Immature natural killer cell (primary cell): ENCODE results near the gene KRTAP12-2. TPM values are rescaled to one million over a fixed set of nuclear protein-coding genes. Genes with fewer than 3 reads are reported as not detected.
"Not testable (repeated sequence)": the region's sequence is repeated elsewhere in the genome, so short reads cannot be mapped to it uniquely, and the experiment has no call there.

Experiments
- DNase-seq, 3 donors: peaks; one replicate each; pipeline ENCODE4 v3.0.0; 2022; ENCODE audit warnings: mixed read lengths in 1 of 3
- H3K27ac Mint-ChIP-seq, 6 donors: one replicate each; pipeline ENCODE4 v1.8.0; 2020; ENCODE audit warnings: mixed read lengths in 6 of 6, mild to moderate bottlenecking in 5 of 6, inconsistent platforms in 4 of 6, moderate library complexity in 3 of 6
- H3K27me3 Mint-ChIP-seq, 3 donors: one replicate each; pipeline ENCODE4 v1.8.0; 2020 to 2021; ENCODE audit warnings: low read depth in 3 of 3, mild to moderate bottlenecking in 3 of 3, mixed read lengths in 3 of 3, moderate library complexity in 3 of 3, inconsistent platforms in 1 of 3
- H3K36me3 Mint-ChIP-seq, 3 donors: one replicate each; pipeline ENCODE4 v1.8.0; 2020; ENCODE audit warnings: mixed read lengths in 3 of 3, inconsistent platforms in 2 of 3, mild to moderate bottlenecking in 2 of 3
- H3K4me1 Mint-ChIP-seq, 2 donors: one replicate each; pipeline ENCODE4 v1.8.0; 2020; ENCODE audit warnings: inconsistent platforms in 2 of 2, mild to moderate bottlenecking in 2 of 2, mixed read lengths in 2 of 2, moderate library complexity in 1 of 2
- H3K4me3 Mint-ChIP-seq, 5 donors: one replicate each; pipeline ENCODE4 v1.8.0; 2020; ENCODE audit warnings: mild to moderate bottlenecking in 5 of 5, mixed read lengths in 5 of 5, inconsistent platforms in 3 of 5, moderate library complexity in 3 of 5
- H3K9me3 Mint-ChIP-seq, 6 donors: one replicate each; pipeline ENCODE4 v1.8.0; 2020; ENCODE audit warnings: mild to moderate bottlenecking in 6 of 6, mixed read lengths in 6 of 6, inconsistent platforms in 4 of 6, moderate library complexity in 3 of 6
- polyA plus RNA-seq, 3 donors: library from polyadenylated mRNA; unstranded; fragments of 300-500 nt; fragmentation: Illumina TruSeq; gene quantifications; one replicate each; pipeline ENCODE4 v1.2.3, GENCODE V29; 2021

KRTAP12-2 gene
- polyA plus RNA-seq, 3 donors from 2014 or later: not detected

DNA sequence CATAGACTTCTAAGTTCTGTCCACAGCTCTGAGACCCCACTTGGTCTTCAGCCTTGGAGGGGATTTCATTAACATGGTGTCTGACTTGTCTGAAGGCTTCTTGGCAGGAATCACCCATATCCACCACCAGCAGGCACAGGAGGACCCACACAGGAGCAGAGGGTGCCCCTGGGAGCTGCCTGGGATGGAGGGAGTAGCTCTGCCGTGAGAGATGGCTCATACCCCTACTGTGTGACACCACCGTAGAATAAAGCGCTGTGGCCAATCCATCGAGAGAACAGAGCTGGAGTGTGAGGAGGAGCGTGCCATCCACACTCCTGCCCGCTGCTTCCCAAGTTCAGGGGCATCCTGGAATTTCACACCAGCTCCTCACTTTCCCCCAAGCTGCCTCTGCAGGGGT lies 18.3 kb upstream of the KRTAP12-2 start:
- not testable (repeated sequence) for DNase-seq, H3K4me3 Mint-ChIP-seq, H3K9me3 Mint-ChIP-seq, H3K27ac Mint-ChIP-seq, H3K36me3 Mint-ChIP-seq, H3K4me1 Mint-ChIP-seq
- H3K27me3 Mint-ChIP-seq: peaks cover 2 to 14% (median 10%) of the 10 kb centered on the region in 3 donors

DNA sequence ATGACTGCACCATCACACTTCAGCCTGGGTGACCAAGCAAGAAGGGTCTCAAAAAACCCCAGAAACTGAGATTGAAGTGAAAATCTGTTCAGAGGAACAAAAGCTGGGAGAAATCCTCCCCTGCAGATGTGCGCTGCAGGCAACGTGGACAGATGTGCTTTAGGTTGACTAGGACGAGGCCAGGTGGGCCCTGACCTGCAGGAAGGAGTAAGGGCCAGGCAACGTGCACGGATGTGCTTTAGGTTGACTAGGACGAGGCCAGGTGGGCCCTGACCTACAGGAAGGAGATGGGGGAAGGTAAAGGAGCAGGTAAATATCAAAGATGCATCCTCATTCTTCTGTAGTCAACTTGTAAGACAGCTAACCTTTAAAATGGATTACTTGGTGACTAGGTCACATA lies 17.8 kb upstream of the KRTAP12-2 start:
- Mint-ChIP-seq H3K9me3 (no peaks in the 10 kb centered on the region), H3K27me3 (peaks cover 2 to 17% (median 10%) of the 10 kb centered on the region in 3 donors), H3K36me3 (no peaks in the 10 kb centered on the region), H3K4me3 (no peak overlapping the region), H3K27ac (peak overlapping the region in 1 of 6 donors; percentile 6), H3K4me1 (peaks cover 6 to 7% of the 10 kb centered on the region in 2 donors)
- DNase-seq: no peak

DNA sequence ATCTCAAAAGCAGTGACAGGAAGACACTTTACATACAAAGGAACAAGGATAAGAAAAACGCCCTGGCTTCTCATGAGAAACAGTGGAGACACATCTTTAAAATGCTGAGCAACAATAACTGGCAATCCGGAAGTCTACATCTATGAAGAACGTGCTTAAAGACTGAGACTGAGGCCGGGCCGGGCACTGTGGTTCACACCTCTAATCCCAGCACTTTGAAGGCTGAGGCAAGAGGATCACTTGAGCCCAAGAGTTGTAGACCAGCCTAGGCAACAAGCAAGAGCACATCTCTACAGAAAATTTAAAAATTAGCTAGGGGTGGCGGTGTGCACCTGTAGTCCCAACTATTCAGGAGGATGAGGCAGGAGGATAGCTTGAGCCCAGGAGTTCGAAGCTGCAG lies 17.4 kb upstream of the KRTAP12-2 start:
- Mint-ChIP-seq H3K4me3 (no peak overlapping the region), H3K27me3 (peaks cover 2 to 17% (median 10%) of the 10 kb centered on the region in 3 donors), H3K36me3 (no peaks in the 10 kb centered on the region), H3K4me1 (peaks cover 6 to 7% of the 10 kb centered on the region in 2 donors), H3K9me3 (no peaks in the 10 kb centered on the region), H3K27ac (peak overlapping the region in 1 of 6 donors; percentile 6)
- no peak for DNase-seq

DNA sequence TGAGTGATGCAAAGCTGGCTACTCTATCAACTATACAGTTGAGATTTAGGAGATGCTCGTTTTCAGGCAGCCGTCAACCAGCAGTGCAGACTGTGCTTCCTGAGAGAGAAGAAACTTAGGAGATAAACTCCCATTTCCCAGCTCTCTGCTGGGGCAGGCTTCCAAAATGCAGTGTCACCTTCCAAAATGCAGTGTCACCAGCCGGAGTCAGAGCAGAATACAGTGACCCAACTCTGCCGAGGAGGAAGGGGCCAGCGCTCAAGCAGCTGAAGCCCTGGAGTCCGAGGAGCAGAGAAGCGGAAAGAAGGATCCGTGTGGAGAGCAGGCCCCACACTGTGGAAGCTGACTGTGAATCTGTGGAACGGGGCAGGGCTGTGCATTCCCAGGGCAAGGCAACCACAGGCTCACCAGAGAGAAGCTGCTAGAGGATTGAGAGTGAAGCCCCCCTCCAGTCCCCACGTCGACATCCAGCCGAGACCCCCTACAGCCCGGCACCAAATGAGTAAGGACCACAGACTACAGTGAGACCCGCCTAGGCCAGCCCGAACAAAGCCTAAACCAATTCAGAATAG lies 15.9 kb upstream of the KRTAP12-2 start:
- peaks cover 2 to 17% (median 6%) of the 10 kb centered on the region in 3 donors for H3K27me3 Mint-ChIP-seq
- no peaks in the 10 kb centered on the region for H3K9me3 Mint-ChIP-seq
- H3K36me3 Mint-ChIP-seq: no peaks in the 10 kb centered on the region
- peaks cover 6 to 7% of the 10 kb centered on the region in 2 donors for H3K4me1 Mint-ChIP-seq
- no peak overlapping the region for H3K27ac Mint-ChIP-seq
- DNase-seq: no peak
- H3K4me3 Mint-ChIP-seq: no peak overlapping the region

DNA sequence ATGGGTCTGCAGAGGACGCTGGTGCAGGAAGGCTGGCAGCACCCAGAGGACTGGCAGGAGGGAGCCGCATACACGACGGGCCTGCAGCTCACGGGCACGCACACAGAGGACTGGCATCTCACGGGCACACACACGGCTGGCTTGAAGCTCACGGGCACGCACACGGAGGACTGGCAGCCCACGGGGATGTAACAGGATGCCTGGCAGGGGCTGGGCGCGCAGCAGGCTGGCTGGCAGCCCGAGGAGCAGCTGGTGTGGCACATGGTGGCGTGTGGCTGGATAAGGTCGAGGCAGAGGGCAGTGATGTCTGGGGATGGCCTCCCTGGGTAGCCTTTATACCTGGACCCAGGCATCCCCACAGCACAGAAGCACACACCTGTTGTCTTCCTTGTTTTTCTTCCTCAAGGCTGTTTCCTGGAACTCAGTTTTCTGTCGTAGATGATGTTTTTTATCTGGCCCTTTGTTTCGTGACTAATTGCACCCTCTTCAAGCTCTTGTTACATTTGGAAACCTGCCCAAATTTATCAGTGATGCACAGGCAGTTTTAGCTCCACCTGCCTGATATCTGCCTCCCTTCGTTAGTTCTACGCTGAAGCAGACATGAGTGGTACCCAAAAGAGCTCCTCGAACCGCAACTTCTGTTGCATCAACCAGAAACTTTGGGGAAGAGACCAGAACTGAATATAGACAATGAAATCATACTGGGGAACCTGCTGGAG lies 15.3 kb upstream of the KRTAP12-2 start, which contains the start of gene KRTAP12-1:
Gene KRTAP12-1, minus strand, starts transcription at position 303 of the 719 bp plus-strand sequence. Its CDS starts 40 bp downstream, at position 263.
- no peak for DNase-seq
- H3K27ac Mint-ChIP-seq: no peak within 1 kb of the TSS
- peaks cover 0 to 1% (median 0%) of the 10 kb centered on the region in 3 donors for H3K36me3 Mint-ChIP-seq
- no peak within 1 kb of the TSS for H3K4me3 Mint-ChIP-seq
- H3K4me1 Mint-ChIP-seq: peaks cover 6 to 7% of the 10 kb centered on the region in 2 donors
- no peaks in the 10 kb centered on the region for H3K9me3 Mint-ChIP-seq
- peaks cover 2 to 17% (median 6%) of the 10 kb centered on the region in 3 donors for H3K27me3 Mint-ChIP-seq

DNA sequence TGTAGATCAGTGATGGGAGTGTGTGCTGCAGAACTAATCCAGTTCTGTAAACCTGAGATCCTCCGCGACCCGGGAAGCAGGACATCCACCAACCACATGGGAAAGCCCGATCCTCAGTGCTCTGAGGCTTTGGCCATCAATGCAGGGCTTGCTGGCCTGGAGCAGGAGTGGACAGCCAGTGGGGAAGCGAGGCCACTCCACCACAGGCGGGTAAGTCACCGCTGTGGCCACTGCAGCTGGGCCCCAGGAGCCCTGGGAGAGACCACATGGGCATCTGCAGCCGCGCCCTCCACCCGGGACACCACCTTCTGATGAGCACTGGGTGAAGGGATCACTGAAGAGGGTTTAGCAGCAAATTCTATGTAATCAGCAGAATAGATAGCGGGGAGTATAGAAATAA lies 14.4 kb upstream of the KRTAP12-2 start:
- no peaks in the 10 kb centered on the region for H3K9me3 Mint-ChIP-seq
- peaks cover 0 to 4% (median 0%) of the 10 kb centered on the region in 3 donors for H3K36me3 Mint-ChIP-seq
- H3K27ac Mint-ChIP-seq: no peak overlapping the region
- peaks cover 4 to 7% of the 10 kb centered on the region in 2 donors for H3K4me1 Mint-ChIP-seq
- H3K4me3 Mint-ChIP-seq: no peak overlapping the region
- H3K27me3 Mint-ChIP-seq: peaks cover 0 to 12% (median 5%) of the 10 kb centered on the region in 3 donors
- no peak for DNase-seq

DNA sequence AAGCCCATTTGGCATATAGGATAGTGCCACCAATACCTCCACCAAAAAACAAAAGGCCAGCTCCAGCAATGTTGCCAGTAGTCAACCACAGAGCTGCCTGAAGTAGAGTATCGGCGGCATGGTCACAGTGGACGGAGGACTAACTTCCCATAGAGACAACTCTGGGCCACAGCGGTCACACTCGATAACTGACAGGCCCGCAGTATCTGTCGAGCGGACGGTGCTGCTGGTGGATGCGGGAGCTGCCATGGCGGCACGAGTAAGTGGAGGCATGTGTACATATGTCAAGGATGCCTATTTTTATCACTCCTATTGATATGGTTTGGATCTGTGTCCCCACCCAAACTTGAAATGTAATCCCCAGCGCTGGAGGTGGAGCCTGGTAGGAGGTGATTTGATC lies 11.2 kb upstream of the KRTAP12-2 start:
- no peak overlapping the region for H3K27ac Mint-ChIP-seq
- H3K4me1 Mint-ChIP-seq: peaks cover 0 to 7% of the 10 kb centered on the region in 2 donors
- no peak overlapping the region for H3K4me3 Mint-ChIP-seq
- H3K27me3 Mint-ChIP-seq: peaks cover 3 to 20% (median 5%) of the 10 kb centered on the region in 3 donors
- H3K9me3 Mint-ChIP-seq: peaks cover 4 to 13% (median 7%) of the 10 kb centered on the region in 6 donors
- H3K36me3 Mint-ChIP-seq: peaks cover 0 to 8% (median 0%) of the 10 kb centered on the region in 3 donors
- no peak for DNase-seq

DNA sequence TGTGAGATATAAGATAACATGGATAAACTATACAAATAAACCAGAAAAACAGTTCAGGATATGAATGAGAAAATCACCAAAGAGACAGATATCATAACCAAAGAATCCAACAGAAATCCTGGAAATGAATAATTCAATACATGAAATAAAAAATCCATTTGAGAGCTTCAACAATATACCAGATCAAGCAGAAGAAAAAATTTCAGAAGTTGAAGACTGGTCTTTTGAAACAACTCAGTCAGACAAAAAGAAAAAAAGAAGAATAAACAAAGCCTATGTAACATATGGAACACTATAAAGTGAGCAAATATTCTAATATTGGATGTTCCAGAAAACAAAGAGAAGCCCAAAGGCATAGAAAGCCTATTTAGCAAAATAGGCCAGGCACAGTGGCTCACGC lies 5.2 kb upstream of the KRTAP12-2 start:
- Mint-ChIP-seq H3K36me3 (peaks cover 3 to 8% (median 7%) of the 10 kb centered on the region in 3 donors), H3K4me3 (no peak overlapping the region), H3K4me1 (peaks cover 0 to 8% of the 10 kb centered on the region in 2 donors), H3K27me3 (peaks cover 2 to 18% (median 10%) of the 10 kb centered on the region in 3 donors), H3K9me3 (peaks cover 15 to 28% (median 21%) of the 10 kb centered on the region in 6 donors), H3K27ac (no peak overlapping the region)
- DNase-seq: no peak

DNA sequence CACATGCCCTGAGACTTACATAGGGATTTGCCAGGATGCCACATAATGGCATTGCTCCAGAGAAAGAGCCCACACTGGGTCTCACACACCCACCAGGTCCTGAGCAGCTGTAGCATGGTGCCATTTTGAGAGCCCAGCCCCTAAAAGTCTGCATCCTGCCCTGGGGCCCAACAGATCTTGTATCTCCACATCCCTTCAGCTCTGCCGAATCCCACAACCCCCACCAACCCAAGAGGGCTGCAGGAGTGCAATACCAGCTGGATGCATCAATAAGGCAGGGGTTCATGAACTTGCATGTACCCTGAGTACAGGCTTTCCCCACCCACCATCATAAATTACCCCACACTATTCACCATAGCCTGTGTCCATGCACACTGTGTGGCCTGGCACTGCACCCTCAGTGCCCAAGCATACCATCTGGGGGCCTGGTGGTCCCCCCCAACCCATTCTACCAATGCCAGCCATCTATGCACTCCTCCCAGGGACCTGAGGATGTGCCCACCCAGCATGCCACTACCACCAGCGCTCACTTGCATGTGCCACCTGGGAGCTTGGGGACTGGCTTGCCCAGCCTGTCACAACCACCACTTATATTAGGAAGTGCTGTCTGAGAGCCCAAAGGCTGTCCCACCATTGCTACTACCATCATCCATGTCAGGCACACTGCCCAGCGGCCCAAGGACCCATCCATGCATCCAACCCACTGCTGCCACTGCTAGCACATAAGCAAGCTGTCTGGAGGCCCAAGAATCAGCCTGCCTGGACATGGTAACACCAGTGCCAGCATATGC lies 4.1 kb upstream of the KRTAP12-2 start:
- peaks cover 15 to 28% (median 21%) of the 10 kb centered on the region in 6 donors for H3K9me3 Mint-ChIP-seq

DNA sequence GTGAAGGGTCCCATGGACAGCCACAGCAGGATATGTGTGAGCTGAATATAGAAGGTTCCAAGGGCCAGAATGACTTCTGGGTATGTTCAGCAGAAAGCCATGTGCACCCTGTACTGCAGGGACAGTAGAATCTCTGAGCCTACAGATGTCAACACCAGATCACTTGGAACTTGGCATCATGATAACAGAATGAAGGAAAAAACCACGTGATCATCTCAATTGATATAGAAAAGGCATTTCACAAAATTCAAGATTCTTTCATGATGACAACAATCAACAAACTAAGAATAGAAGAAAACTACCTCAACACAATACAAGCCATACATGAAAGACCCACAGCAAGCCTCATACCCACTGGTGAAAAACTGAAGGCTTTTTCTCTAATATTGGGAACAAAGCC lies 885 bp upstream of the KRTAP12-2 start:
- no peak overlapping the region for H3K27ac Mint-ChIP-seq
- DNase-seq: no peak
- peaks cover 2 to 14% (median 10%) of the 10 kb centered on the region in 3 donors for H3K27me3 Mint-ChIP-seq
- H3K4me1 Mint-ChIP-seq: peaks cover 0 to 2% of the 10 kb centered on the region in 2 donors
- H3K36me3 Mint-ChIP-seq: peaks cover 0 to 7% (median 3%) of the 10 kb centered on the region in 3 donors
- peaks cover 9 to 13% (median 11%) of the 10 kb centered on the region in 6 donors for H3K9me3 Mint-ChIP-seq
- H3K4me3 Mint-ChIP-seq: no peak overlapping the region

More for the DNA sequence above, 4.1 kb upstream of the KRTAP12-2 start:
- Mint-ChIP-seq H3K4me3 (no peak overlapping the region), H3K27ac (no peak overlapping the region), H3K36me3 (peaks cover 3 to 7% (median 7%) of the 10 kb centered on the region in 3 donors), H3K27me3 (peaks cover 2 to 21% (median 12%) of the 10 kb centered on the region in 3 donors), H3K4me1 (peaks cover 0 to 8% of the 10 kb centered on the region in 2 donors)
- no peak for DNase-seq

DNA sequence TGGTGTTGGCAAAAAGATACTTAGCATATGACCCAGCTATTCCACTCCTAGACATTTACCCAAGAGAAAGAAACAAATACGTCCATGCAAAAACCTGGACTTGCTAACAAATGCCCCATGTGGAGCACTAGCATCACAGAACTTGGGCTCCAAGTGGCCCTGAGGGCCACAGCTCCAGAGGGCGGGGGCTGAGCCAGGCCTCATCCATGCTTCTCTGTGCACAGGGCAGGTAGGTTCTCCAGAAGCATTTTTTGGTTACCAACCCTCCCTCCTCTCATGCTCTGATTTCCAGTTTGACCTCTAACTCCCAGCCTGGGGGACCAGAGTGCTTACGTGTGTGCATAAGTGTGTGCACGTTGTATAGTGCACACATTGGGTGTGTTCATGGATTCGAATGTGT lies 2.0 kb downstream of the KRTAP12-2 start:
- Mint-ChIP-seq H3K4me1 (peaks cover 3 to 4% of the 10 kb centered on the region in 2 donors), H3K27me3 (peaks cover 2 to 16% (median 6%) of the 10 kb centered on the region in 3 donors), H3K4me3 (no peak overlapping the region), H3K36me3 (peaks cover 0 to 3% (median 3%) of the 10 kb centered on the region in 3 donors), H3K27ac (no peak overlapping the region), H3K9me3 (peaks cover 0 to 3% (median under 1%) of the 10 kb centered on the region in 6 donors)
- no peak for DNase-seq

DNA sequence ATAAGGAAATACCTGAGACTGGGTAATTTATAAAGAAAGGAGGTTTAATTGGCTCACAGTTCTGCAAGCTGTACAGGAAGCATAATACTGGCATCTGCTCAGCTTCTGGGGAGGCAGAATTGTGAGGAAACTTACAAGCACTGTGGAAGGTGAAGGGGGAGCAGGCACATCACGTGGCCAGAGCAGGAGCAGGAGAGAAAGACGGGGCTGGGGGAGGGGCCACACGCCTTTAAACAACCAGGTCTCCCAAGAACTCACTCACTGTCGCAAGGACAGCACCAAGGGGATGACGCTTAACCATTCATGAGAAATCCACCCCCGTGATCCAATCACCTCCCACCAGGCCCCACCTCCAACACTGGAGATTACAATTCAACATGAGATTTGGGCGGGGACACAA lies 5.2 kb downstream of the KRTAP12-2 start:
- H3K4me3 Mint-ChIP-seq, H3K27ac Mint-ChIP-seq, DNase-seq: not testable (repeated sequence)
- peaks cover 3 to 26% (median 17%) of the 10 kb centered on the region in 3 donors for H3K27me3 Mint-ChIP-seq
- H3K36me3 Mint-ChIP-seq: peaks cover 9 to 12% (median 9%) of the 10 kb centered on the region in 3 donors
- H3K9me3 Mint-ChIP-seq: peaks cover 5 to 12% (median 9%) of the 10 kb centered on the region in 6 donors
- H3K4me1 Mint-ChIP-seq: peaks cover 34 to 35% of the 10 kb centered on the region in 2 donors

DNA sequence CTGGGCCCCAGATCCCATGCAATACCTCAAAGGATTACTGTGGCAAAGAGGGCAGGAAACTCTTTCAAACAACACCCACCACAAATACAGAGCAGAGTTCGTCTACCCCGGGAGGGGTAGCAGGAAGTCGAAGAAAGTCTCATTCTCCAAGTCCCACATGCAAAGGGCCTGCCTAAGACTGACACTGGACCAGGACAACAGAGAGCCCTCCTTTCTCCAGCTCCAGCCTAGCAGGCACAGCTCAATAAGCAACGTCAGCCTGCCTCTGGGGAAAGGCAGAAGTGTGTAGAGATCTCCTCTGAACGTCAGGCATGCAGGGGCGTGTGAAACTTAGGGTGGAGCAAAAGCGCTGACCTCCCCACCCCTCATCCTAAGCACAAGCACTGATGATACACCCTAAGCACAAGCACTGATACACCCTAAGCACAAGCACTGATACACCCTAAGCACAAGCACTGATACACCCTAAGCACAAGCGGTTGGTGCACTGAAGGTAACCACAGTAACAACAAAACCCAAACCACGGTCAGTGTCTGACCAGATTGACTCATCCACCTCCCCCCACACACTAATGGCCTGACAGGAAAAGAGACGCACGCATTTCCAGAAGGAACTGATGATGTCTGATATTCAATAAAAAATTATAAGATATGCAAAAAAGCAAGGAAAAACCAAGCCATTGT lies 7.7 kb downstream of the KRTAP12-2 start:
- peaks cover 3 to 24% (median 15%) of the 10 kb centered on the region in 3 donors for H3K27me3 Mint-ChIP-seq
- peak overlapping the region; percentile 93 to 99 (median 97) for H3K27ac Mint-ChIP-seq
- H3K9me3 Mint-ChIP-seq: peaks cover 6 to 18% (median 14%) of the 10 kb centered on the region in 6 donors
- peak overlapping the region; percentile 60 to 90 (median 72) for H3K4me3 Mint-ChIP-seq
- H3K4me1 Mint-ChIP-seq: peaks cover 50 to 58% of the 10 kb centered on the region in 2 donors
- H3K36me3 Mint-ChIP-seq: peaks cover 10 to 19% (median 12%) of the 10 kb centered on the region in 3 donors
- peak; percentile 22 to 47 (median 38) for DNase-seq
